Measurements from ENCODE around the gene TLK1.

DNA sequence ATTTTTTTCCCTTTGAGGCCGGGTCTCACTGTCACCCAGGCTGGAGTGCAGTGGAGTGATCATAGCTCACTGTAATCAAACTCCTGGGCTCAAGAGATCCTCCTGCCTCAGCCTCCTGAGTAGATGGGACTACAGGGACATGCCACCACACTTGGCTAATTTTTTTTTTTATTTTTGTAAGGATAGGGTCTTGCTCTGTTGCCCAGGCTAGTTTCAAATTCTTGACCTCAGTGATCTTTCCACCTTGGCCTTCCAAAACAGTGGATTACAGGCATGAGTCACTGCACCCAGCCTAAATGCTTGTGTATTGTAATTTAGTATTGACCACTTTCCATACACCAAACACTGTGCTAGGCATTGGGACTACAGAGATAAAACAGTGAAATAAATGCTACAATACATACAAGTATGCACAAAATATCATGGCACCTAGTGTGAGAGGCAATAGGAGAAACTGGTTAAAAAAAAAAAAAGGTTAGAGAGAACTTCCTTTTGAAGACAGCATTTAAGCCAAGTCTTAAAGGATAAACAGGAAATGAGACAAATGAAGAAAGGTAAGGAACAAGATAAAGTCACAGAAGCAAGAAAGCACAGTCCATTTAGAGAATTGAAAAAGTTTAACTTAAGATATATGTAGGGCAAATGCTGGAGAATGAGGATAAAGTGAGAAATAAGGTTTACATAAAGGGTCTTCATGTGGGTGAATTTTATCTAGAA lies 118.3 kb downstream of the TLK1 start:
- TF ChIP-seq, protein P1, sequence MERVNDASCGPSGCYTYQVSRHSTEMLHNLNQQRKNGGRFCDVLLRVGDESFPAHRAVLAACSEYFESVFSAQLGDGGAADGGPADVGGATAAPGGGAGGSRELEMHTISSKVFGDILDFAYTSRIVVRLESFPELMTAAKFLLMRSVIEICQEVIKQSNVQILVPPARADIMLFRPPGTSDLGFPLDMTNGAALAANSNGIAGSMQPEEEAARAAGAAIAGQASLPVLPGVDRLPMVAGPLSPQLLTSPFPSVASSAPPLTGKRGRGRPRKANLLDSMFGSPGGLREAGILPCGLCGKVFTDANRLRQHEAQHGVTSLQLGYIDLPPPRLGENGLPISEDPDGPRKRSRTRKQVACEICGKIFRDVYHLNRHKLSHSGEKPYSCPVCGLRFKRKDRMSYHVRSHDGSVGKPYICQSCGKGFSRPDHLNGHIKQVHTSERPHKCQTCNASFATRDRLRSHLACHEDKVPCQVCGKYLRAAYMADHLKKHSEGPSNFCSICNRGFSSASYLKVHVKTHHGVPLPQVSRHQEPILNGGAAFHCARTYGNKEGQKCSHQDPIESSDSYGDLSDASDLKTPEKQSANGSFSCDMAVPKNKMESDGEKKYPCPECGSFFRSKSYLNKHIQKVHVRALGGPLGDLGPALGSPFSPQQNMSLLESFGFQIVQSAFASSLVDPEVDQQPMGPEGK (CRISPR knock-in tag; IDR thresholded peaks at IDR 0.05; ENCODE audit: borderline replicate concordance): no peak
- no peak for TF ChIP-seq ZNF70 (CRISPR knock-in tag; IDR thresholded peaks at IDR 0.05)
- TF ChIP-seq, protein P2, sequence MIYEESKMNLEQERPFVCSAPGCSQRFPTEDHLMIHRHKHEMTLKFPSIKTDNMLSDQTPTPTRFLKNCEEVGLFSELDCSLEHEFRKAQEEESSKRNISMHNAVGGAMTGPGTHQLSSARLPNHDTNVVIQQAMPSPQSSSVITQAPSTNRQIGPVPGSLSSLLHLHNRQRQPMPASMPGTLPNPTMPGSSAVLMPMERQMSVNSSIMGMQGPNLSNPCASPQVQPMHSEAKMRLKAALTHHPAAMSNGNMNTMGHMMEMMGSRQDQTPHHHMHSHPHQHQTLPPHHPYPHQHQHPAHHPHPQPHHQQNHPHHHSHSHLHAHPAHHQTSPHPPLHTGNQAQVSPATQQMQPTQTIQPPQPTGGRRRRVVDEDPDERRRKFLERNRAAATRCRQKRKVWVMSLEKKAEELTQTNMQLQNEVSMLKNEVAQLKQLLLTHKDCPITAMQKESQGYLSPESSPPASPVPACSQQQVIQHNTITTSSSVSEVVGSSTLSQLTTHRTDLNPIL (CRISPR knock-in tag; IDR thresholded peaks at IDR 0.05; ENCODE audit: low read depth): no peak
- TF ChIP-seq ZNF565 (CRISPR knock-in tag; conservative IDR thresholded peaks at IDR 0.05; ENCODE audit: low read depth): no peak
- TF ChIP-seq ZFP30 (CRISPR knock-in tag; IDR thresholded peaks at IDR 0.05): no peak
- no peak for TF ChIP-seq PPARA (CRISPR knock-in tag; IDR thresholded peaks at IDR 0.05; ENCODE audit: borderline replicate concordance)
- no peak for TF ChIP-seq ZC3H10 (CRISPR knock-in tag; IDR thresholded peaks at IDR 0.05)
- TF ChIP-seq CSDC2 (CRISPR knock-in tag; IDR thresholded peaks at IDR 0.05): no peak
- TF ChIP-seq OSR1 (CRISPR knock-in tag; IDR thresholded peaks at IDR 0.05): no peak
- TF ChIP-seq TOX (CRISPR knock-in tag; IDR thresholded peaks at IDR 0.05; ENCODE audit: borderline replicate concordance): no peak
